Mesenteric fat pad (tissue), 1 donor: Measurements from ENCODE around the gene WT1. TPM values are rescaled to one million over a fixed set of nuclear protein-coding genes. Genes with fewer than 3 reads are reported as not detected.
A peak's percentile ranks its signal among the peaks of the same experiment; 100 is the strongest.

Experiments
- DNase-seq: peaks from one replicate; pipeline ENCODE4 v3.0.0-alpha.2; 2020; ENCODE audit warnings: low spot score
- total RNA-seq: library from RNA; stranded (reverse); fragmentation: NEBNext Ultra II Directional; extraction: Animal tissue kit (Norgen Biotek cat#: 25700); gene quantifications from one replicate; pipeline ENCODE4 v1.2.1, GENCODE V29; 2021
- donor health status: DM: yes; HTN: yes; CAD: no.

Gene WT1
- total RNA-seq, 1 donor from 2014 or later, result 8.5 TPM

DNA sequence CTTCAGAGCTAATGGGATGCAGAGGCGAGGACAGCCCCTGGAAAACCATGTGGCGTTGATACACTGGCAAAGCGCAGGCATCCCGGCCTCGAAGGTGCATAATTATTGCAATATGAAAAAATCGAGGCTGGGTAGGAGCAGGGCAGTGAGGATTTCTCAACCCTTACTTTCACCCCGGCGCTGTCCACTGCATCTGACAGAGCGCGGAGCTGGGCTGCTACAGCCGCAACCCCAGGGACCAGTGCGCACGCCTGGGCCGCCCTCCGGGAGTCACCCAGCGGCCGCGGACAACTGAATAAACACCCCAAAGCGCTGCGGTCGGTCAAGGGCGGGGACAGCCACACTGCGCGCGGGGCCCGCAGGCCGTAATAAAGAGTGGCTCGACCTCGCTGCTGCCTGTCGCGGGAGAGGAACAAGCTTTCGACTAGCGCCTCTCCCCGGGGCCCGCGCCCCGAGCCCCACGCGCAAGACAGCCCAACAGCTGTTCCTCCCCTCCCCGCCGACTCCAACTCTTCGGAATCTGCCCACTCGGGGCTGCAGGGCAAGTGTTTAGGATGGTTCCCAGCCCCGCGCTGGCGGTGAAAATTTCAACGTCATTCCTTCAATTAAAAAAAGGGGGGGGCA is 3.6 kb upstream of the WT1 start:
- DNase-seq, result no peak

DNA sequence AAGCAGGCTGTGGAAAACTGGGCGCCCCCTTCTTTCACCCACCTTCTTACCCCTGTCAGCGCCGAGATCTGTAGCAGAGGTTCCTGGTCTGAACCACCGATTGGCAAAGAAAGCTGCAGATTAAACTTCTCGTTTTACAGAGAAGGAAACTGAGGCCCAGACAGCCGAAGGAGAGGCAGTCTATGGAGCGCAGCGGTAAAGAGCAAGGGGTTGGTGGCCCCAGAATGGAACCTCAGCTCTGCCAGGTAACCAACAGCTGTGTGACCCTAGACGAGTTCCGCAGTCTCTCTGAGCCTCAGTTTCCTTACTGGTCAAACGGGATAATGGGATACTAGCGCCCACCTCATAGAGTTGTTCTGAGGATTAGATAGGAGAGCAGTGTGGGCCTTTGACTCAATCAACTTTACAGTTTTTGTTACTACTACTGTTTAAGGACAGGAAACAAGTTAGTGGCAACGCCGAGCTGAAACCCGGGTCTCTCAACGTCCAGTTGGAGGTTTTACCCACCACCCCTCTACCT is 3.1 kb upstream of the WT1 start:
- no peak for DNase-seq

DNA sequence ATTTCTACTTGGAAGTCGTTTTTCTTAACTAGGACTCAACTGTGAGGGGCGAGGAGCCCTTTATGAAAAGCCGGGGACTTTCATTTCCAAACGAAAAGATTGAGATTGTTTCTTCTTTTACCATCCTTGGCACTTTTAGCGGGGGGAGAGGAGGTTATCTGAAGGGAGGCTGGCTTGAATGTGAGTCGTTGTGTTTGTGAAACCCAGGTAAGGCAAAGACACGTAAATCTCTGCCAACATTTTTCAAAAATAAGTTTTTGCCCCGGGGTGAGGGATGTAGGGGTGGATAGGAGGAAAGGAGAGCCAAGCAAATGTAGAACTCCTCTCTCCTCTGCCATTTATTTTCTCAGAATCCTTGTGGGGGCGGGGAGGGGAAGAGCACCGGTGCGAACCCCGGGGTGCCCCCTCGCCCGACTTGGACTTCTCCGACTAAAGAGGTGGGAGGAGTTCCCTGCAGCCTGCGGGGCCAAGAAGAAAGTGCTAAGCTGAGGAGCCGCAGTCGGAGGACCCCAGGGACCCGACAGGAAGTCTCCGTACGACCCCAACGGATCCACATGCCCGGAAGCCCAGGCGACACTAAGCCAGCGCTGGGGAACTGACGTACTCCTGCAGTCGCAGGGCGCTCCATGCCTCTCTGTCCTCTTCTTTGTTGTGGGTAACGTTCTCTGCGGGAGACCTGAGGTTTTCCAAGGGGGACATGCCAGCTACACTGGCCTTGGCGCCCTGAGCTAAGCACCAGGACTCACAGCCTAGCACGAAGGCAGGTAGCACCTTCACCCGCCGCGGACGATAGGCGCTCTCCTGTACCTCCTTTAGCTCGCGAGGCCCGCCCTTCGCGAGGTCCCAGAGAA is 2.4 kb upstream of the WT1 start:
- DNase-seq, result no peak

DNA sequence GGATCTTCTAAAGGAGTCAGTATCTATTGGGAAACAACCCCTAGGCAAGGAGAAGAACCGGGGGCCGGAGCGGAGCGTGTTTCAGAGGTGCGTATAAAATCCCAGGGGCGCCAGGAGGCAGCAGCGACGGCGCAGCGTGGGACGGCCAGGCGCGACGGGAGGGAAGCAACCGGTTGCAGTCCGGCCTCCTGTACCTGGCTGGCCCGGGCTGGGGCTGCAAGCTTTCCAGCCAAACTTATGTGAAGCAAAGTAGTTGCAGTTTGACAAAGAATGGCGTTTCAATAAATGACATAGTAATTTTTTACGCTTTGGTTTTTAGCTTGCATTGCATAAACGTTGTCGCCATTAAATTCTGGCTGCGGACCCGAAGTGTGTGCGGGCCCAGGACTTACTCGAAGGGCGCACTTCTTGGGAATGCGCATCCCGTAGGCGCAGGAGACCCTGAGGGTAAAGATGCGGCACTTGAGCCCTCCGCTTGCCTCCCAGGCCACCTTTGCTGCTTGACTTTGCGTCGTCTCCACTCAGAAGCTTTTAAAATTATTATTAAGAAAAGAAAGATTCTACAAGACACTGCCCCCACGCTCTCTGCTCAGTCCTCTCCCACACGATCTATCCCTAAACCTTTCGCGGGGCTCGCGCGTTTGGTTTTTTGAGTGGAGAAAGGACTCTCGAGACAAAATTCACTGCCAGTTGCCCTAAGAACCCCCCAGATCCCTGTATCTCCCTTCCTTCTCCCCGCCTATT is 1.6 kb upstream of the WT1 start:
- DNase-seq, result no peak

DNA sequence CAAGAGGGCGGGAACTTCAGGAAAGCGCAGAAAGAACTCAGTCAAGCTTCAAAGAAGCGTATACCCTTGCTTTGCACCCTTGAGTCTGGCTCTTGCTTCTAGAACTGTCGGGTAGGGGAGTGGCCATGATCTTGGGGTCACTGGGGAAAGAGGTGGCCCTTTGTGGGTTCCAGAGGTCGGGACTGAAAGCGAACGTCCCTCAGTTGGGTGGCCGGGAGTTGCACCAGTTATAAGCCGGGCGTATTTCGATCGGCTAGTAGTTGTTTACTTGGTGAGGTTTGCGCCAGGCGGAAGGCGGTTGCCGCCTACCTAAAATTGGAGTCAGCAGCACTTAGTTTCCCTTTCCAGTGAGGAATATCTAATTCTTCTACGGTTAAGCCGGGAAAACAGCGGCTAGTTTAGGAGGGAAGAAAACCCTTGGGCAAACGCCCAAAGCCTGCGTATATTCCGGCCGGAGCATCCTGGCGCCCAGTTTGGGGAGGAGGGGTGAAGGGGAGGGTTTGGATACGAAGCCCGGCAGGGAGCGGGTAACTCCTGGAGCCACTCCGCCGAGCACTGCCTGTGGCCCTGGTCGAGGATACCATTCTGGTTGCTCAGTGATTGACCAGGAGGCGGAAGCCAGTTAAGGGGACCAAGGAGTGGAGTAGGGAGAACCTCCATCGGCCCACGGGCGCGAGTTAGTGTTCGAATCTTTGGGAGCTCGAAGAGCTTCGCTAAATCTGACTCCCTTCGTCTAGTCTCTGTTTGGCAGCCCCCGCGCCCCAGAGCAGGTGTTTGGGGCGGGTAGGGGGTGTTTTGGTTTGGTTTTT is 807 bp upstream of the WT1 start:
- DNase-seq, result no peak

DNA sequence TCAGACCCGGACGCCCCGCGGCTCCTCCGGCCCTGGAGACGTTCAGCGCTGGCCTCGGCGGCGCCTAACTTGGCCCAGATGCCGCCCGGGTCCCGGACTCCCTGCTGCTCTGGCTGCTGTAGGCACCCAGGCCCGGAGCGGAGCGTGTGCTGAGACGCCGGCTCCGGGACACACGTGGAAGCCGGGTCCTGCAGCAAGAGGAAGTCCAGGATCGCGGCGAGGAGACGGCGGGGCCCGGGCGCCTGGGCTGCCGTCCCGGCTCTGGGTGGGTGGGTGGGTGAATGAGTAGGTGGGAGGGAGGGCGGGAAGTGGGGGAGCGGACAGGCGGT is 223 bp downstream of the WT1 start:
- no peak for DNase-seq

DNA sequence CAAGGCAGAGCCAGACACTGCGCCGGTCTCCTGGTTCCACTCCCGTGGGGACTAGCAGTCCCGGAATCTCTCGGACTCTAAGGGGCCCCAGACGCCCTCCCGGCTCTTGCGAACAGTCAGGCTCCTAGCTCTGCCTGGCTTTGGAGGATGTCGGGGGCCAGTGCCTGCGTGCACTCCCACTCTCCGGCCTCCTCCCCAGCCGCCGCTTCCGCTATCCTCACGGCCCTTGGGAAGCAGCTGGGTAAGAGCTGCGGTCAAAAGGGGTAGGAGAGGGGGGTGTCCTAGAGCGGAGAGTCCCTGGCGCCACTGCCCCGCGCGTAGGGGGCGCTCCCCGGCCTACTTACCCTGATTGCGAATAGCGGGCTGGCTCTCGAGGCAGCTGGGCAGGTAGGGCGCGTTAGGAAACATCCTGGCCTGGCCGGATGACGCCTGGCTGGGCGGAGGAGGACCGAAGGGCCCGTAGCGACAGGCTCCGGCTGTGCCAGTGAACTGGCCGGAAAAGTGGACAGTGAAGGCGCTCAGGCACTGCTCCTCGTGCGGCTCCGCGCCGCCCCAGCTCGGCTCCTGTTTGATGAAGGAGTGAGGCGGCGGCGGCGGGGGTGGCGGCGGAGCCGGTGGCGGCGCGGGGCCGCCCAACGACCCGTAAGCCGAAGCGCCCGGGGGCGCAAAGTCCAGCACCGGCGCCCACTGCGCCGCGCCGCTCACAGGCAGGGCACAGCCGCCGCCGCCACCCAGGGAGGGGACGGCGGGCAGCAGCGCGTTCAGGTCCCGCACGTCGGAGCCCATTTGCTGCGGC is 785 bp downstream of the WT1 start:
- DNase-seq, result no peak

DNA sequence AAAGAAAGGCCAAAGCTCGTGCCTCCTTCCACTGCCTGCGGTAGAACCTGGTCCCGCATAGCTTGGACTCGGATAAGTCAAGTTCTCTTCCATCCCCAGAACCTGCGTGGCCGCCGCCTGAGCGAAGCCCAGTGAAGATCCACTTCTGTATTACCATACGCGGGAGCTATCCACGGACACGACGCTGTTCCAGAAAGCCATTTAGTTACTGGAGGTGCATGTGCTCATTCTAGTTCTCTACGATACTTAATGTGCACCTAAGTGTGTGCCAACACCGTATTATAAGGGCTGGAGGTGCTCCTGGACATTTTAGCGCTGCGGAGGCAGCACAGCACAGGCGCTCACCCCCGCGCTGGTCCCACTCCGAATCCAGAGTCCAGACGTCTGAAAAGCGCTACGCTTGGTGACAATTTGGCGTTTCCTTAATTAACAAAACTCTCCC is 1.4 kb downstream of the WT1 start:
- no peak for DNase-seq

DNA sequence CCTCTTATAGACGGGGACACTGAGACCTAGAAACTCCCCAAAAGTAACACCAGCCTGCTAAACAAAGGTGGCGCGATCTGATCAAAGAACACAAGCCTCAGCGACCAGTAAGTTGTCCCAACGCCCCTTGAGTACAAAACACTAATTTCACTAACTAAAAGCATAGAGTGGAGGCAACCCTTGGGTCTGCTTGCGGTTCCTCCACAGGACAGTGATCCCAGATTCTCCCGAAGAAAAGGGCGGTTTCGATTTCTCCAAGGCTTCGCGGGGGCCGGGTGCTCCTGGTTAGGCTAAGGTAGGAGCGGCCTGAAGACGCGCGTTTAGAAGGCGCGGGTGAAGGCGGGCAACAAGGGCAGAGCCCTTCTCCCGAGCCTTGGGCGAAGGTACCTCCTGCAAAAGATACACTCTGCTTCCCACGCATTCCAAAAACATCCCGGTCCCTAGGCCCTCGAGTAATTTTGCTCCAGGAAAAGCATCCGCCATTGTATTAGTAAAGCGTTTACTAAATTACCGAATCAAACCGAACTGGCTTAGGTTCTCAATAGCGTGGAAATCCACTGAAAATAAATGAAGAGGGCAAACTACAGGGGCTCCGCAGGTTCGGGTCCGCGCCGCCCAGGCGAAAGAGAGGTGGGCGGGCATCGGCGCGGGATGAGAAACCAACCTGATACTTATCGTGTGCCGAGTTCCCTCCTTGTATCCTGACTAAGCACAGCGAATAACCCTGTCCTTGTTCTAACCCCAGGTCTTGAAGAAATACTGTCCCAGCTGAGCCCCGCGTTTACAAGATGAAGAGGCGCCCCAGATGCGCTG is 2.0 kb downstream of the WT1 start:
- no peak for DNase-seq

DNA sequence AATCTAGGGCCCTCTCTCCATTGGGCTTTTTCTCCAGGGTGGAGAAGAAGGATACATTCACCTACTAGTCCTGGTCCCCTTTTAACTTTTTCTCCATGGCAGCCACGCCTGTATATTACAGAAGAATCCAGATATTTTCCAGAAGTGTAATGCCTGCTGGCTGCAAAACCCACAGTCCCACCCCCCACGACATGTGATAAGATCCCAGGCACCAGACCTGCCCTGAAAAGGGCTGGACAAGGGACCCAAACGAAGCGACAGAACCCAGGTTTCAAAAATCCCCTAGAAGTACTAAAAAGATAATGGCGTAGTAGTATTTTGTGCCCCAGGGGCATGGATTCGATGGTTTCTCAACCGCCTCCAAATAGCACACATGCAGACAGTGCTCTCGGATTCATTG is 2.8 kb downstream of the WT1 start:
- DNase-seq, result no peak

DNA sequence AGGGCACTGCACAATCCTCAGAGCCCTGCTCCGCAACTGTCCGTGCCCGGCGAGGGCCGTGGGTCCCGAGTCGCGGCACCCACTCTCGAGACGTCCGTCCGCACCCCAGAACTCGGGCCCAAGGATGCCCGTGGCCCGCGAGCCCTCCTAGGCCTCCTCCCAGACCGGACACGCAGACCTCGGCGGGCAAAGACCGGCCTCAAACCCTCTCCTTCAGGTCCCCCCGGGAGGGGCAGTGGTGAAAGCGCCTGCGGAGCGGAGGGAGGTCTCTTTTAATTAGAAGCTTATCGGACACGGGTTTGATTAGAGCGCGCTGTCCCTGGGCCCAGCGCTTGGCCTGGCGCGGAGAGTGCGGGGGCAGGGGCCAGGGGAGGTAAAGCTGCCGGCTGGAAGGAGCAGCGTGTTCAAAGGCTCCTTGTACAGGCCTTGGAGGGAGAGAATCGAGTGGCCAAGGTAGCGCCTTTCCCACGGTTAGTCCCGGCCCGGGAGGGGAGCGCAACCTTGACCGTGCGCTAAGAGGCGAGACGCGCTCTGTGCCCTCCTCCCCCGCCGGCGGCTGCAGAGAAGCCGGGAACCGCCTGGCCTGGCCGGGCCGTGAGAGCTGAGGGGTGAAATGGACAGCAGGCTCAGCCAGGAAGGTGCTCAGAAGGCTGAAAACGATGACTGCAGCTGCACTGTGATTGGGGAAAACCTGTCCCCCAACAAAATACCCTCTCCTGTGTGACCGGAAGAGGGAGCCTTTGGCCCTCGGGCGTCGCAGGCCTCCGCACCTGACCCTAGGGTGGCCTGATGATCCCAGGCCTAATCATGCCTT is 4.6 kb downstream of the WT1 start:
- no peak for DNase-seq

DNA sequence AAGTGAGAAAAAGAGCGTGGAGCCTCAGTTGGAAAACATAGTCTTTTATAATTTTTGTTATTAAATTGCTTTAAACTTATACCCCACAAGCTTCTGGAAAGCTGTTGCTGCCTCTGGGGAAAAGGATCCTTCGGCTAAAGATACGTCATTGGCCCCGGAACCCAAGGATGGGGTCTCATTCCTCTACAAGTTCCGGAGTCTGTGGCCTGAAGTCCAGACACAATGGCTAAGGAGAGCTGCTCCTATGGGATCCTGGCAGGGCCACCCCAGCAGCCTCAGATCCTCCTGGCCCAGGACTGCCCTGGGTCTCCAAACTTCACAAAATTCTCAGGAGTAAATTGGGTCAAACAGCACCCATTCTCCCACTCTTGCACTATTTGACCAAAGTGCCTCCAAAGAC is 5.9 kb downstream of the WT1 start:
- DNase-seq, result no peak

DNA sequence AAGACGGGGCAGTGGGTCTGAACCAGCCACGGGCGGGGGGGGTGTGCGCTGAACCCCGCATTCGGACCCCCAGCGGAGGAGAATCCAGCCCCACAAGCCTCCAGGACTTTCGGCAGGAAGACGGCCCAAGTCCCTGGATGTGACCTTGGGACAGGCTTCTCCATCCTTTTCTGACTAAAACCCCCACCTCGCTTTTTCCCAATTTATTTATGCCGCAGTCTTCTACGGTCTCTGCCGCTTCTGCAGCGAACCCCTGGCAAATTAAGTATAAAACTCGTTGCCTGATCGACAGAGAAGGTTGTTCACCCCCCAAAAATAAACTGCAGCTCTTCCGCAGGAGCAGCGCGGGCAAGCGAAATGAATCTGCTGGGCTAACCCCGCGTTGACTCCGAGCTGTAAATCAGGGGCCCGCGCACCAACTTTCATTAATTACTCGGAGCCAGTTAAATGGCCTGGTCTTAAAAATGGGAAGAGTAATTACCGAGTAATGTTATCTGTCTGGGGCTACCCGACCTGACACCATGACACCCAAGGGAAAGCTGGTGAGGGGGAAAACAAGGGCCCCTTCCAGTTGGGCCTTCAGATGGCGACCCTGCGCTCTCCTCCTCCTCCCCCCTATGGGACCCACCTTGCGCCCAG is 6.6 kb downstream of the WT1 start:
- DNase-seq, result no peak

DNA sequence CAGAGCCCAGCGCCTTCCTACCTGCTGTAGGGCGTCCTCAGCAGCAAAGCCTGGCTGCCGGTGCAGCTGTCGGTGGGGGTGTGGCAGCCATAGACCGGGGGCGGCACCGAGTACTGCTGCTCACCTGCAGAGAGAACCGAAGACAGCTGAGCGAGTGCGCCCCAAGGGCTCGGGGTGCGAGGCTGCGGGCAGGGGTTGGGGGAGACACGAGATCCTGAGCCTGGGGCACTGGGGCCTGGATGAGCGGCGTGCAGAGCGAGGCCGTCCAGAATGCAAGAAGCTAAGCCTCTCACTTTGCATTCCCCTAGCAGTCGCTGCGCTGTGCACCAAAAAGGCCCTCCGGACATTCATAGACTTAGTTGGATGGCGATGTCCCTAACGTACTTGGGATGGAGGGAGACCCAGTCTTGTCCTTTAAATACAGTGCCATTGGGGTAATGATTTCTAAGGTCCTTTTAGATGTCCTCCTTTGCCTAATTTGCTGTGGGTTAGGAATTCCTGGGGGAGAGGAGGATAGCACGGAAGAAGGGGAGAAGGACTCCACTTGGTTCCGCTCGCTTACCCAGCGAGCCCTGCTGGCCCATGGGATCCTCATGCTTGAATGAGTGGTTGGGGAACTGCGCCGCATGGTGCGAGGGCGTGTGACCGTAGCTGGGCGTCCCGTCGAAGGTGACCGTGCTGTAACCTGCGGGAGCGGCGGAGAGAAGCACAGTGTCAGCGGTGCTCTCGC is 7.2 kb downstream of the WT1 start:
- peak; percentile 88 for DNase-seq

DNA sequence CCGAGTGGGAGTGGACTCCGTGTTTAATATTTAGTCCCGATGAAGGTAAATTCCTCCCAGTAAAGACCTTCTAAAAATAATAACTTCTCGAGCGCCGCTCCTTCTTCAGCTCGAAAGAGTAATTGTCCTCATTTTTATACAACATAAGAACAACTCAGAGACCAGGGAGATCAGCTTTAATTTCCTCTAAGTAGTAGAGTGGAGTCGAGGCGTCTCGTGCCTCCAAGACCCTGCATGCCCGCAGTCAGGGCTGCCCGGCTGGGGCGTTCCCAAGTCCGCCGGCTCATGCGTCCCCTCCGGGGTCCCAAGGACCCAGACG is 7.8 kb downstream of the WT1 start:
- no peak for DNase-seq

DNA sequence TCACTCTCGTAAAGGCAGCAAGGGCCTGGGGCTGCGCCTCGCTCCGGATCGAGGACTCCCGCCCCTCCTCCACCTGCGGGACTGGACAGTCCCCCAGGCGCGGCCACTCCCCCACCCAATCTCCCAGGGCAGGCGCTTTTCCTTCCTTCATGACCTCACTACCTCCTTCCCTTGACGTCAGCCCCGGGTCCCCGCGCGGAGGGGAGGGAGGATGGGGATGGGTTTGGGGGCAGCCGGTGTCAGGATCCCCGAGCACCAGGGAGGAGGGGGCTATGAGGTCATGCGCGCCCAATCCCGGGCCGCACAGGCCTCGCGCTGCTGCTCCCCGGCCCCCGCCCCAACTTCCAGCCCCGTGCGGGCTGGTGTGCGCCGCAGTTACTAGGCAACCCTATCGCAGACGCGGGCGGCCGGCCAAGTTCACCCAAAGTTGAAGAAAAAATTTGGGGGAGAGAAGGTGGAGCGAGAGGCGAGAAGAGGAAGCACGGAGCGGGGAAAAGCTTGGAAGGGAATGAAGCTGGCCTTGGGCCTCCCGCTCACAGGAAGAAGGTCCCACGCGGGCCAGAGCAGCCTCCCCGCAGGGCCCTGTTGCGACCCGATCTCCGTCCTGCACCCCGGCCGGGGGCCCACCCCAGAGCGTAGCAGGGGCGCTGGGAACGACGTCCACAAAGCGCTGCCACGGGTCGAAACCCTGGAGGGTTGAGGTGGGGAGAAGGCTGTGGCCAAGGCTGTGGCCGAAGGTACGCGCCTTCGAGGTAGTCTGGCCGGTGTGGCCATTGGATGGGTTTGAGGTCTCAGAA is 8.3 kb downstream of the WT1 start:
- DNase-seq, result no peak

DNA sequence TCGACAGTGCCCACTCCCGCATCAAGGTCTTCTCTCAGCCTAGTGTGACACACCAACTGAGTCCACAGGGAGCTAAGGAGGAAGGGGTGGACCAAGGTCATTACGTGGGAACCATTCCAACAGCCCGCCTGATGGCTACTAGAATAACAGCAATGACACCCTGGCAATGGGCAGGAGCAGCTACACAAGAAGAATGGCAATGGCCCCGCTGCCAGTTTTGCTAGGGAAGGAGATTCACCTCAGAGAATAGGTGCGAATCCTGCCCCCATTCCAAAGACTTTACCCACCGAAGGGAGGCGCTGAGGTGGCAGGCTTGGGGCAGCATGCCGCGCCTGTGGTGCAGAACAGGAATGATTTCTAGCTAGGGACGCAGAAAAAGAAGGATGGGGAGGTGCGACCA is 9.1 kb downstream of the WT1 start:
- DNase-seq, result no peak
